Activated CD4-positive, alpha-beta memory T cell treated with anti-CD3 and anti-CD28 coated beads for 36 hours (primary cell): ENCODE measurements around the gene AMPD2. TPM values are rescaled to one million over a fixed set of nuclear protein-coding genes. Genes with fewer than 3 reads are reported as not detected.
A peak's percentile ranks its signal among the peaks of the same experiment; 100 is the strongest.
"Not testable (repeated sequence)": the region's sequence is repeated elsewhere in the genome, so short reads cannot be mapped to it uniquely, and the experiment has no call there.

Source experiments
- CTCF ChIA-PET: fragments of 350-600 bp; sonication (Branson Sonifier 250); formaldehyde crosslinking; loops from one replicate; lab custom pipeline; 2021; ENCODE audit warnings: antibody characterized with exemption, inconsistent platforms; lab: Charles Lee
- POLR2A ChIA-PET: fragments of 350-600 bp; sonication (Branson Sonifier 250); formaldehyde crosslinking; loops from one replicate; lab custom pipeline; 2021; ENCODE audit warnings: antibody characterized with exemption; lab: Charles Lee
- DNase-seq: peaks from one replicate; pipeline ENCODE4 v3.0.0-alpha.2; 2020
- H3K27ac Mint-ChIP-seq: one replicate; pipeline ENCODE4 v1.8.0; 2021; ENCODE audit warnings: mixed read lengths
- H3K27me3 Mint-ChIP-seq: one replicate; pipeline ENCODE4 v1.8.0; 2021; ENCODE audit warnings: mixed read lengths
- H3K36me3 Mint-ChIP-seq: one replicate; pipeline ENCODE4 v1.8.0; 2021; ENCODE audit warnings: mixed read lengths
- H3K4me1 Mint-ChIP-seq: one replicate; pipeline ENCODE4 v1.8.0; 2021; ENCODE audit warnings: low read depth, mixed read lengths
- H3K4me3 Mint-ChIP-seq: one replicate; pipeline ENCODE4 v1.8.0; 2021; ENCODE audit warnings: mild to moderate bottlenecking, mixed read lengths
- H3K9me3 Mint-ChIP-seq: one replicate; pipeline ENCODE4 v1.8.0; 2021; ENCODE audit warnings: mixed read lengths
- intact Hi-C: fragments of 100-400 bp; cut with micrococcal nuclease; formaldehyde crosslinking; loops from one replicate; pipeline ENCODE4 v1.15.1; 2023
- total RNA-seq, 2 experiments: library from RNA; stranded (reverse); gene quantifications; one replicate each; pipeline ENCODE4 v1.2.3, GENCODE V29; 2021

AMPD2 gene
- total RNA-seq, 2 experiments from 2014 or later, result 79.1 to 93.3 TPM

- H3K4me1 Mint-ChIP-seq, result peaks cover 12% of the 10 kb centered on the region
- intact Hi-C loops, result no loop called here
- peak within 1 kb of the TSS; percentile 66 for H3K27ac Mint-ChIP-seq
- no peaks in the 10 kb centered on the region for H3K9me3 Mint-ChIP-seq
- H3K36me3 Mint-ChIP-seq, result no peaks in the 10 kb centered on the region
- POLR2A ChIA-PET, result interaction anchor here (0.6 to 1.7 kb wide), 2 partner anchors 36 to 329 kb away, joined by 4 read pairs; partner anchors contain the start of genes AHCYL1, AMPD2 and GNAT2
- H3K4me3 Mint-ChIP-seq, result peak within 1 kb of the TSS; percentile 89
- H3K27me3 Mint-ChIP-seq, result peaks cover 10% of the 10 kb centered on the region
- DNase-seq, result peak; percentile 80
- CTCF ChIA-PET, result interaction anchor here (1.1 to 8.4 kb wide), 6 partner anchors 16 to 329 kb away, joined by 3 to 71 read pairs (median 4); partner anchors contain the start of gene AHCYL1
These were observed 36.2 kb downstream of the AMPD2 start, which contains the start of gene GSTM4 for GRCh38 chr1:109655615-109656519. GSTM4 (plus strand) TSS chr1:109656099; CDS start chr1:109656390, 291 bp downstream.

- intact Hi-C loops, result no loop called here
- POLR2A ChIA-PET, result no interaction called here
- no peaks in the 10 kb centered on the region for H3K9me3 Mint-ChIP-seq
These were observed 37.8 kb downstream of the AMPD2 start for GRCh38 chr1:109657395-109657794.

GRCh38 chr1:109657970-109658369 is 38.3 kb downstream of the AMPD2 start:
- ChIA-PET POLR2A (no interaction called here), CTCF (interaction anchor here (0.7 to 8.4 kb wide), 5 partner anchors 9 to 327 kb away, joined by 3 to 71 read pairs (median 3); partner anchors contain the start of gene AHCYL1)
- peaks cover 12% of the 10 kb centered on the region for H3K4me1 Mint-ChIP-seq
- intact Hi-C loops, result no loop called here
- no peaks in the 10 kb centered on the region for H3K36me3 Mint-ChIP-seq
- H3K27ac Mint-ChIP-seq, result no peak overlapping the region
- no peak for DNase-seq
- H3K4me3 Mint-ChIP-seq, result no peak overlapping the region
- H3K9me3 Mint-ChIP-seq, result no peaks in the 10 kb centered on the region
- H3K27me3 Mint-ChIP-seq, result peaks cover 7% of the 10 kb centered on the region

More at GRCh38 chr1:109657395-109657794, 37.8 kb downstream of the AMPD2 start:
- Mint-ChIP-seq H3K27me3 (peaks cover 8% of the 10 kb centered on the region), H3K4me1 (peaks cover 12% of the 10 kb centered on the region), H3K4me3 (no peak overlapping the region), H3K27ac (no peak overlapping the region), H3K36me3 (no peaks in the 10 kb centered on the region)
- DNase-seq, result no peak
- CTCF ChIA-PET, result interaction anchor here (1.0 to 8.4 kb wide), 2 partner anchors 18 to 125 kb away, joined by 3 to 71 read pairs; no protein-coding TSS in a partner anchor

- Mint-ChIP-seq H3K4me1 (peaks cover 12% of the 10 kb centered on the region), H3K27ac (no peak overlapping the region)
- no peak for DNase-seq
These were observed 39.0 kb downstream of the AMPD2 start for GRCh38 chr1:109658533-109659042.

GRCh38 chr1:109659145-109659544 is 39.5 kb downstream of the AMPD2 start:
- H3K27ac Mint-ChIP-seq, result no peak overlapping the region
- H3K36me3 Mint-ChIP-seq, result no peaks in the 10 kb centered on the region
- no peaks in the 10 kb centered on the region for H3K9me3 Mint-ChIP-seq
- peaks cover 12% of the 10 kb centered on the region for H3K4me1 Mint-ChIP-seq
- ChIA-PET POLR2A (no interaction called here), CTCF (interaction anchor here (1.0 to 8.4 kb wide), 2 partner anchors 19 to 118 kb away, joined by 4 to 71 read pairs; no protein-coding TSS in a partner anchor)
- DNase-seq, result no peak
- peaks cover 6% of the 10 kb centered on the region for H3K27me3 Mint-ChIP-seq
- intact Hi-C loops, result no loop called here
- H3K4me3 Mint-ChIP-seq, result no peak overlapping the region

More at GRCh38 chr1:109658533-109659042, 39.0 kb downstream of the AMPD2 start:
- CTCF ChIA-PET, result interaction anchor here (0.7 to 8.4 kb wide), 4 partner anchors 8 to 326 kb away, joined by 3 to 71 read pairs (median 3); partner anchors contain the start of gene AHCYL1
- no peaks in the 10 kb centered on the region for H3K9me3 Mint-ChIP-seq
- intact Hi-C loops, result no loop called here
- POLR2A ChIA-PET, result no interaction called here
- H3K36me3 Mint-ChIP-seq, result no peaks in the 10 kb centered on the region
- peaks cover 6% of the 10 kb centered on the region for H3K27me3 Mint-ChIP-seq
- H3K4me3 Mint-ChIP-seq, result no peak overlapping the region

- ChIA-PET POLR2A (no interaction called here), CTCF (interaction anchor here (1.0 to 8.4 kb wide), 4 partner anchors 17 to 117 kb away, joined by 3 to 71 read pairs (median 4); no protein-coding TSS in a partner anchor)
- H3K36me3 Mint-ChIP-seq, result no peaks in the 10 kb centered on the region
- H3K27ac Mint-ChIP-seq, result no peak overlapping the region
- no peaks in the 10 kb centered on the region for H3K9me3 Mint-ChIP-seq
- no peak for DNase-seq
- no peaks in the 10 kb centered on the region for H3K27me3 Mint-ChIP-seq
- H3K4me3 Mint-ChIP-seq, result no peak overlapping the region
- peaks cover 9% of the 10 kb centered on the region for H3K4me1 Mint-ChIP-seq
- intact Hi-C loops, result no loop called here
These were observed 40.5 kb downstream of the AMPD2 start for GRCh38 chr1:109659997-109660690.

- H3K4me1 Mint-ChIP-seq, H3K9me3 Mint-ChIP-seq, intact Hi-C loops, H3K27me3 Mint-ChIP-seq, H3K36me3 Mint-ChIP-seq, POLR2A ChIA-PET, H3K27ac Mint-ChIP-seq, H3K4me3 Mint-ChIP-seq, DNase-seq: not testable (repeated sequence)
- CTCF ChIA-PET, result interaction anchor here (1.1 to 8.4 kb wide), 4 partner anchors 11 to 26 kb away, joined by 3 to 71 read pairs (median 4); no protein-coding TSS in a partner anchor
These were observed 41.0 kb downstream of the AMPD2 start for GRCh38 chr1:109660691-109661026.

- Mint-ChIP-seq H3K27me3 (no peaks in the 10 kb centered on the region), H3K4me3 (no peak overlapping the region), H3K4me1 (no peaks in the 10 kb centered on the region), H3K36me3 (no peaks in the 10 kb centered on the region), H3K27ac (no peak overlapping the region), H3K9me3 (no peaks in the 10 kb centered on the region)
- intact Hi-C loops, result no loop called here
- DNase-seq, result no peak
- ChIA-PET CTCF (interaction anchor here (1.5 to 8.4 kb wide), 2 partner anchors 11 to 22 kb away, joined by 4 to 71 read pairs; no protein-coding TSS in a partner anchor), POLR2A (no interaction called here)
These were observed 41.8 kb downstream of the AMPD2 start for GRCh38 chr1:109661391-109661790.

GRCh38 chr1:109664671-109665070 is 45.0 kb downstream of the AMPD2 start:
- Mint-ChIP-seq H3K4me3 (no peak overlapping the region), H3K27ac (no peak overlapping the region), H3K9me3 (no peaks in the 10 kb centered on the region), H3K27me3 (no peaks in the 10 kb centered on the region), H3K36me3 (no peaks in the 10 kb centered on the region), H3K4me1 (peaks cover 11% of the 10 kb centered on the region)
- POLR2A ChIA-PET, result no interaction called here
- intact Hi-C loops, result no loop called here
- CTCF ChIA-PET, result interaction anchor here (1.5 kb wide), 1 partner anchor 24 kb away, joined by 4 read pairs; no protein-coding TSS in a partner anchor
- no peak for DNase-seq

GRCh38 chr1:109667452-109668122 is 48.0 kb downstream of the AMPD2 start, which contains the start of gene GSTM2:
GSTM2 (plus strand) TSS chr1:109668057; CDS start chr1:109668116, 59 bp downstream.
- Mint-ChIP-seq H3K9me3 (no peaks in the 10 kb centered on the region), H3K27ac (no peak within 1 kb of the TSS), H3K4me3 (peak within 1 kb of the TSS; percentile 64), H3K27me3 (no peaks in the 10 kb centered on the region), H3K36me3 (no peaks in the 10 kb centered on the region), H3K4me1 (peaks cover 13% of the 10 kb centered on the region)
- intact Hi-C loops, result no loop called here
- CTCF ChIA-PET, result interaction anchor here (0.6 kb wide), 1 partner anchor 28 kb away, joined by 3 read pairs; no protein-coding TSS in a partner anchor
- peak; percentile 89 for DNase-seq
- POLR2A ChIA-PET, result no interaction called here
